ENCODE data around the gene KLHDC10.

- no peak for TF ChIP-seq CTCF (IDR thresholded peaks at IDR 0.05; ENCODE audit: low read depth, low read length, poor library complexity, severe bottlenecking)
- TF ChIP-seq EZH2phosphoT487 (IDR thresholded peaks at IDR 0.05; ENCODE audit: borderline replicate concordance, low read length) = no peak
These were observed 83.0 kb downstream of the KLHDC10 start for GRCh38 chr7:130153211-130153908.
